Effector memory CD4-positive, alpha-beta T cell (primary cell): ENCODE data around the gene RAD51B.

Source experiments
- DNase-seq, 3 donors: peaks; one replicate each; pipeline ENCODE4 v3.0.0-alpha.2; 2020
- H3K27ac ChIP-seq: 2 replicates; pipeline ENCODE4 v1.7.0; 2013; ENCODE audit warnings: mild to moderate bottlenecking, low read length, moderate library complexity; ENCODE audit not compliant: insufficient read depth, poor library complexity, severe bottlenecking
- H3K27me3 ChIP-seq: replicated peaks from 2 replicates; pipeline ENCODE4 v1.7.0; 2013; ENCODE audit warnings: mild to moderate bottlenecking, low read length; ENCODE audit not compliant: insufficient read depth, control insufficient read depth, poor library complexity, severe bottlenecking
- H3K36me3 ChIP-seq: 2 replicates; pipeline ENCODE4 v1.7.0; 2013; ENCODE audit warnings: mild to moderate bottlenecking, low read length, moderate library complexity; ENCODE audit not compliant: control insufficient read depth, insufficient read depth
- H3K4me1 ChIP-seq: 2 replicates; pipeline ENCODE4 v1.7.0; 2013; ENCODE audit warnings: low read length, mild to moderate bottlenecking; ENCODE audit not compliant: control insufficient read depth, insufficient read depth, poor library complexity, severe bottlenecking
- H3K4me3 ChIP-seq: 2 replicates; pipeline ENCODE4 v1.7.0; 2013; ENCODE audit warnings: low read length, low read depth, mild to moderate bottlenecking; ENCODE audit not compliant: insufficient read depth, poor library complexity, severe bottlenecking
- H3K9me3 ChIP-seq: 2 replicates; pipeline ENCODE4 v1.7.0; 2013; ENCODE audit warnings: mild to moderate bottlenecking, low read length, moderate library complexity; ENCODE audit not compliant: control insufficient read depth

The RAD51B gene

DNA sequence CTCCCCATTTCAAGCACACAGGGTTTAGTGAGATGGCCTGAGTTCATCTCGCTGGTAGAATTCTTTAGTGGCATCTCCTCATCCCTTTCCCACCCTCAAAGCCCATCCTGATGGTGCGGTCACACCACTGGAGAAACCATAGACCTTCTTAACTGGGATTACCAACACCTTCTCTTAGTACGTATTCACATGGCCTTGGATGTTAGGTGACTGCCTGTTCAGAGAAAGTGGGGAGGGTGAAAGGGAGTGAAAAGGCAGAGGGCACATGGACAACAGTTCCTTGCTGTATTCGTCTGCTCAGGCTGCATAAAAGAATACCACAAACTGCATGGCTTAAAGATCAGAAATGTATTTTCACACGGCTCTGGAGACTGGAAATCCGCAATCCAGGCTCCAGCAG, 667.2 kb downstream of the RAD51B start:
- Histone ChIP-seq H3K9me3 (no peaks in the 10 kb centered on the region), H3K4me3 (no peak overlapping the region), H3K36me3 (no peaks in the 10 kb centered on the region), H3K27me3 (no peaks in the 10 kb centered on the region), H3K4me1 (peaks cover 22% of the 10 kb centered on the region), H3K27ac (no peak overlapping the region)
- no peak for DNase-seq

DNA sequence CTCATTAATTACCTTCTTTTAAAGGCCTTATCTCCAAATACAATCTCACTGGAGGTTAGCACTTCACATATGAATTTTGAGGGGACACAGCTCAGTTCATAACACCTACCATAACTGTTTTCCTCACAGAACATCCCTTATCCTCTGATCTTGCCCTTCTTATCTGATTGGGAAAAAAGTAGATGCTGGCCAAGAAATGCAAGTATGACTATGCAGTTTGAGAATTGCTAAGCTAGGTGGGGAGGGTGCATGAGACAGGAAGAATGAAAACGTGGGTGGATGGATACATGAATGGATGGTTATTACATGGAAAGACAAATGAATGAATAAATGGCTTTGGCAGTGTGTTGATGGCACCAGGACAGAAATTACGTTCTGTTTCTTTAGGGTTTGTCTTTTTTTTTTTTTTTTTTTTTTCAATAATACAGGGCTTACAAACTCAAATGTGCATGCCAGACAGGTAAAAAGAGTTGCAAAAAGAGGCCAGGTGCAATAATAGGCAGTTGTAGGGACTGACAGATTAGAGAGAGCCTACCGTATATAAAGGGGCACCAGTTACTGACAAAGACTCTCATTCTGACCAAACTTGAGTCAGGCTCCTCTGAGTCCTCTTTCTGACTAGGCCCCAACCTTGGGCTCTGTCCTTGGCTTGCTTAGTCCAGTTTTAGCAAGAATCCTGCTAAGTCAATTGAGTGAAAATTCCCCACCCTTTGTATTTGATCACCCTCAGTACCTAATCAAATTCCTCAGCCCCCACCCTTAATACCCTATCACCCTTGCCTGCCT, 668.4 kb downstream of the RAD51B start:
- Histone ChIP-seq H3K4me3 (no peak overlapping the region), H3K36me3 (no peaks in the 10 kb centered on the region), H3K27me3 (no peaks in the 10 kb centered on the region), H3K4me1 (peaks cover 18% of the 10 kb centered on the region), H3K9me3 (no peaks in the 10 kb centered on the region), H3K27ac (no peak overlapping the region)
- DNase-seq, result no peak

DNA sequence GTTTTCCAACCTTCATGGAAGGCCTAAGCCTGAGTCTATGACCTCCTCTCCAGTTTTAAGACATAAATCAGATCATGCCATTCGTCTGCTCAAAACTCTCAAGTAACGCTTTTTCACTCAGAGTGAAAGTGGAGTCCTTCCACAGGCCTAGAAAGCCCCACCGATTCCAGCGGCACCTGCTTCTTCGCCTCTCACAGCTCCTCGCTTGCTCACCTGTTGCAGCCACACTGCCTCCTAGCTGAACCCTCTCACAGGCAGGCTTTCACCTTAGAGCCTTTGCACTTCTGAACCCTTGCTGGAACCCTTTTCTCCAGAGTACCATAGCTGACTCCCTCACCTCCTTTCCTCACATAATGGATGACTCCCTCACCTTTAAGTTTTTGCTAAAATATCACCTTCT, 672.2 kb downstream of the RAD51B start:
- Histone ChIP-seq H3K27ac (no peak overlapping the region), H3K4me3 (no peak overlapping the region), H3K36me3 (no peaks in the 10 kb centered on the region), H3K4me1 (no peaks in the 10 kb centered on the region), H3K9me3 (no peaks in the 10 kb centered on the region), H3K27me3 (no peaks in the 10 kb centered on the region)
- DNase-seq, result no peak

DNA sequence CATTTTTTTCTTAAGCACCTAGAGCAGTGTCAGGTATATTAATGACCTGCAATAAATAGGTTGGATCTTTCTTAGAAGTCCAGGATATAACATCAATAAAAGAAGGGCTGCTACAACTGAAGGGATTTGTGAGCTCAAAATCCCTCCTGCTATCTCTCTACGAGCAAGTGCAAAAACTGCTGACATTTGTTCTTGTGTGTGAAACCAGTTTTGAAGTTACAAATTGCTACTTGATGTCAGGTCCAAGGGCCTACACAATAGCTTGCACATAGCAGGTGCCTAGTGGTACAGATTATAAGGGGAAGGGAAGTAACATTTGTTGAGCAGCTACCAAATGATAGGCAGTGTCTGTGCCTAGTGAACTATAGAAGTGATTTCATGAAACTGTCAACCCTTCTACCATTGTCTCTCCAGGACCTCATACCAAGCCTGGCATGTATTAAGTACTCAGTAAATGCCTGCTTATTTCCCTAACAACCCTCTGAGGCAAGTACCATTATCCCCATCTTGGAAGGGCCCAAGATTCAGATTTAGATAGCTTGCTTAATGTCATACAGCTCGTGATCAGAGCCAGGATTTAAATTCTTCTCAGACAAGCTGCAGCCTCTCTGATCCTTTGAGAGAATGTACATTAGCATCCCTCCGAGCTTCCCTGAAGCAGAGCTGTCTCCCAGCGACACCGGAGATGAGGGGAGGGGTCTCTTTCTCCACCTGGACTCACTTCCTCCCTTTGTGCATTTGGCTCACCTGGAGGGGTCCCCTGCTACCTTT, 673.0 kb downstream of the RAD51B start:
- no peaks in the 10 kb centered on the region for H3K4me1 ChIP-seq
- H3K4me3 ChIP-seq, result no peak overlapping the region
- no peaks in the 10 kb centered on the region for H3K36me3 ChIP-seq
- no peak overlapping the region for H3K27ac ChIP-seq
- no peaks in the 10 kb centered on the region for H3K9me3 ChIP-seq
- H3K27me3 ChIP-seq, result no peaks in the 10 kb centered on the region
- DNase-seq, result no peak

DNA sequence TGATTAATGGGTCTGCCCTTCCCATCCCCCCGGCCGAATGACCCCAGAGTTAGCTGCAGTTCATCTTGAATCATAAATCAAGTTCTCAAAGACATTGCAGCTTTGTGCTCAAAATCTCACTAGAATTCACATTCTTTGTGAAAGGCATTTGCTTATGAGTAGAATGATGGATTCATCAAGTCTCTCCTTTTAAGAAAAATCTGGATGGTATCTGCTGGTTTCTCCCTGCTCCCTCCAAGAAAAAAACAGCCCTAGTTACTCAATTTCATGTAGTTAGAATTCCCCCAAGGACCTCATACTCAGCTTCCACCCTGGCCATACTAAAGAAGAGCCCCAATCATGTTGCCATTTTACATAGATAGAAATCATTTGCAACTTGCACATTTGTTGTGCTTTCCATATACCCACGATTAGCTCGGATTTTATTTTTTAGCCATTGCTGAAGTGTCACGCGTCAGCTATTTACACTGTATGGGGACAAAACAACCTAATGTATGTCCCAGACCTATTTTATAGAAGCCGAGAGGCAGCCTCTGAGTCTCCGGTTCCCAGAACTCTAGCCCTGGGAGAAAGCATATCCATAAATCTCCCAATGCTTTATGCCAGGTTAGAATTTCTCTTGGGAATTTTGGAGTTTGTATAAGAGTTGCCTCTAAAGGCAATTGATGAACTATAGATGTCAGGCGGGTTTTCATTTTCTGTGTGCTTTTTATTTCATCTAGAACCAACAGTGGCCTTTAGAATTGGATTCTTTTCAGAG, 673.8 kb downstream of the RAD51B start:
- Histone ChIP-seq H3K9me3 (no peaks in the 10 kb centered on the region), H3K4me1 (no peaks in the 10 kb centered on the region), H3K4me3 (no peak overlapping the region), H3K27ac (no peak overlapping the region), H3K27me3 (no peaks in the 10 kb centered on the region), H3K36me3 (no peaks in the 10 kb centered on the region)
- DNase-seq, result no peak

DNA sequence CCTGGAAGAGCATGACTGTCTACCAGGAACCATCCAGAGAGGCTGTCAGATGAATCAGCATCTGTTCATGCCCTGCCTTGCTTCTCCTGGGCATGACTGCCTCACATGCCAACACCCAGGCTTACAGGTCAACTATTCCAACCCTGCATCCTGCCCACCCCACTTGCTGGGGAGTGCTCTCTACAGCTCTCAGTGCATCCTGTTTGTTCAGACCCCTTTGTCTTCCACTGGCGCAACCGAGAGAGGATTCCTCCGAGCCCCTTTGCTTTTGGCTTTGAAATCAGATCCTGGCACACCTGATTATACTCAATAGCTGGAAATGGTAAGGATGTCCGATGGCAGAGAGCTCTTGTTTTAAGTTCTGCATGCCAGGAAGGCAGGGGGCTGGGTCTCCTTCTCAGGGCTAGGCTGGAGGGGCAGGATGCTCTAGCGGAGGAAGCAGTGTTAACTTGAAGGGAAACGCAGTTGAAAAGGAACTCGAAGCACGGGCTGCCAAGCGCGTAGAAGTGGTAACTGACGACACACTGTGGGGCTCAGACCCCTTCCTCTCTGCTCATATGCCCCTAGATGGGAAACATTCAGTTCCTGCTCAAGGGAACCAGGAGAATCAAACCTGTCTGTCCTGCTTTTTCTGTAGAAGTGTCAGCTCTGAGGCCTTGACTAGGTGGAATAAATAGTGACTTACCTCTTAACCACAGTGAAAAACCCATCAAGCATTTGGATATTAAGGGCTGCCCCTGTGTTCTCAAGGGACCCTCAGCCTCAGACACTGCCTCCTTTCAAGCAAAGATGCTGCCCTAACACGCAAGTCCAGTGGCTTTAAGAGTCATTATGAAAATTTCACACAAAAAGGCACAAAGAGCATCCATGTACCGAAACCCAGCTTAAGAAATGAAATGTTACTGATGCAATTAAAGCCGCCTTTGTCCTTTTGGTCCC, 675.8 kb downstream of the RAD51B start:
- no peak for DNase-seq
- H3K4me3 ChIP-seq, result no peak overlapping the region
- no peaks in the 10 kb centered on the region for H3K9me3 ChIP-seq
- no peaks in the 10 kb centered on the region for H3K36me3 ChIP-seq
- H3K4me1 ChIP-seq, result no peaks in the 10 kb centered on the region
- no peaks in the 10 kb centered on the region for H3K27me3 ChIP-seq
- no peak overlapping the region for H3K27ac ChIP-seq

DNA sequence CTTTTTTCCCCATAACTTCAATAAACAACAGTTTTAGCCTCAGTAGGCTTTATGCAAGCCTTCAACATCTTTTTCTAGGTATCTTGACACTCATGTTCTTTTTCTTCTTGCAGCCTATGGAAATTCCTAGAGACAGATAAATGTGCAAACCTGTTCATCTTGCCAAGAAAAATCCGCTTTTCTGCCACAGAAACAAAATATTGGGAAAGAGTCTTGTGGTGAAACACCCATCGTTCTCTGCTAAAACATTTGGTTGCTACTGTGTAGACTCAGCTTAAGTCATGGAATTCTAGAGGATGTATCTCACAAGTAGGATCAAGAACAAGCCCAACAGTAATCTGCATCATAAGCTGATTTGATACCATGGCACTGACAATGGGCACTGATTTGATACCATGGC, 677.4 kb downstream of the RAD51B start:
- no peak for DNase-seq
- Histone ChIP-seq H3K4me1 (no peaks in the 10 kb centered on the region), H3K9me3 (no peaks in the 10 kb centered on the region), H3K36me3 (no peaks in the 10 kb centered on the region), H3K4me3 (no peak overlapping the region), H3K27ac (no peak overlapping the region), H3K27me3 (no peaks in the 10 kb centered on the region)

DNA sequence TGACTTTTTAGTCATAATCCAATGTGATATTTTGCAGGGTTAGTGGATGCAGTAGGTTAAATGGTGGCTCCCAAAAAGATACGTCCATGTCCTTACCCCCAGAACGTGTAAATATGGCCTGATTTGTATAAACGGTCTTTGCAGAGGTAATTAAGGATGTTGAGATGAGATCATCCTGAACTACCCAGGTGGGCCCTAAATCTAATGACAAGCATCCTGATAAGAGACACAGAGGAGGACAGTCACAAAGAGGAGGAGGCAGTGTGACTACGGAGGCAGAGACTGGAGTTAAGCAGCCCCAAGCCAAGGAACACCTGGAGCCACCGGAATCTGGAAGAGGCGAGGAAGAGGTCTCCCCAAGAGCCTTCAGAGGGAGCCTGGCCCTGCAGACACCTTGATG, 679.9 kb downstream of the RAD51B start:
- no peaks in the 10 kb centered on the region for H3K36me3 ChIP-seq
- no peaks in the 10 kb centered on the region for H3K27me3 ChIP-seq
- no peaks in the 10 kb centered on the region for H3K9me3 ChIP-seq
- no peak overlapping the region for H3K27ac ChIP-seq
- H3K4me1 ChIP-seq, result no peaks in the 10 kb centered on the region
- H3K4me3 ChIP-seq, result no peak overlapping the region
- DNase-seq, result no peak

DNA sequence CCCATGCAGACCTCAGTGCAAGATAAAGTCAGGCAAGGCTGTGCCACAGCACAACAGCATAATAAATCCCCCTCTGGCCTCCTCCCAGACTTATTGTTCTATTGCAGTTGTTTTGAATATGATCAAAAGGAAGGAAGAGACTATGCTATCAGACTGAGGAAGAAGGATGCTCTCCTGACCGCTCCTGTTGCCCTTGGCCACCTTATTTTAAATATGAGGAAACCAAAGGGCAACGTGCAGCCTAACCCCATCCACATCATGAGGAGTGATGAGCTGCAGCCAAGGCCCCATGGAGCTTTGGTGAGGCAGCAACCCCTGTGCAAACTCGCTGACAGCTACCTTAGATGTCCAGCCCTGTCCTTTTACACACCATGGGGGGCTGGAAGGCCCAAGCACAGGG, 681.6 kb downstream of the RAD51B start:
- no peaks in the 10 kb centered on the region for H3K9me3 ChIP-seq
- peaks cover 11% of the 10 kb centered on the region for H3K4me1 ChIP-seq
- H3K27me3 ChIP-seq, result no peaks in the 10 kb centered on the region
- H3K27ac ChIP-seq, result no peak overlapping the region
- no peak for DNase-seq
- H3K36me3 ChIP-seq, result no peaks in the 10 kb centered on the region
- no peak overlapping the region for H3K4me3 ChIP-seq
